Fibroblast of skin of right biceps (primary cell): ENCODE data around the gene SH3RF1.

Experiments used
- DNase-seq: peaks from one replicate; pipeline ENCODE4 v3.0.0-alpha.2; 2013

Gene SH3RF1

DNA sequence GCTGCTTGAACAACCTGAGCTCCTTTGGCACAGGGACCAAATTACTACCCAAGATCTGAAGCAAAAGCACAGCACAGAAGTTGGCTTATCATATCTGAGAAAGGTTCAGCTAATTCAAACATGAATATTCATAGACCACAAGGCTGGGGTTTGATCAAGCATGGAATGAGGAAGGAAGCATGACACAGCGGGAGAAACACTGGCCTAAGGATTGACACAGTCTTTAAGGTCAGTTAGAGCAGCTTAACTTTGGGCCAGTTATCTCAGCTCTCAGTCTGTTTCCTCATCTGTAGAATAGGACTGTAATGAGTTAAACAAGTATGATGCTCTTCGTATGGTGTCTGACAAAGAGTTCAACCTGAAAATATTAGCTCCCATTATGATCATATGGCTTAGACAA is 172.2 kb downstream of the SH3RF1 start:
- DNase-seq, result no peak

DNA sequence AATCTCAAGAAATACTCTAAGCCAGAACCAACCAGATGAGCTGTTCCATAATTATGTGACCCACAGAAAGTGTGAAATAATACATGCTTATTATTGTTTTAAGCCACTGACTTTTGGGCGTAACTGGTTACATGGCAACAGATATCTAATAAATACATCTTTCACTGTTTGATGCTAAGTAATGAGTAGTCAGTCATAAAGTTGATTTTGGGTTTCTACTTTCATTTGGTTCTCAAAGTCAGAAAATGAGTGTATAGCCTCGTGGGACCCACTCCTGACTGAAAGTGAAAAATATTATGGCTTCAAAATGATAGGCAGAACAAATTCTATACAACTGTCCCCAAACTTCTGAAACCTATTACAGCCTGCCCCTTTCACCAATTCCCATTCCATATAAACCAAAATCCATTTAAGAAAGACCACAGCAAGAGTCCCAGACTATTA is 172.7 kb downstream of the SH3RF1 start:
- DNase-seq, result no peak

DNA sequence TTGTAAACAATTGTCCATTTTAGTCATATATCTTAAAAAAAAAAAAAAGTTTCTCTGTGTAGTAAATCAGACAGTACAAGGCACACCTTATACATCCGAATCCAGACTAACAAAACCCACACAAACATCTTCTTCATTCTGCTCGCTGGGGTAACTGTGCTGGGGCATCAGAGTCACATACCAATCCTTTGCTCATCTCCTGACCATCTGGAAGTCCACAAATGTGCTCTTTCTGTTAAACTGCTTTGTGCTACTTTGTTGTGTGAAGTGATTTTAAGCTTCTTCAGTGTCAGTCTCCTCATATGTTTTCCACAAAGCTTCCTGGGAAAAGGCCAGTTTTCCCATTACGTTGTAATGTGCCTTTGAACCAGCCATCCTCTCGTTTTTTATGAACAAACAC is 174.5 kb downstream of the SH3RF1 start:
- DNase-seq, result no peak

DNA sequence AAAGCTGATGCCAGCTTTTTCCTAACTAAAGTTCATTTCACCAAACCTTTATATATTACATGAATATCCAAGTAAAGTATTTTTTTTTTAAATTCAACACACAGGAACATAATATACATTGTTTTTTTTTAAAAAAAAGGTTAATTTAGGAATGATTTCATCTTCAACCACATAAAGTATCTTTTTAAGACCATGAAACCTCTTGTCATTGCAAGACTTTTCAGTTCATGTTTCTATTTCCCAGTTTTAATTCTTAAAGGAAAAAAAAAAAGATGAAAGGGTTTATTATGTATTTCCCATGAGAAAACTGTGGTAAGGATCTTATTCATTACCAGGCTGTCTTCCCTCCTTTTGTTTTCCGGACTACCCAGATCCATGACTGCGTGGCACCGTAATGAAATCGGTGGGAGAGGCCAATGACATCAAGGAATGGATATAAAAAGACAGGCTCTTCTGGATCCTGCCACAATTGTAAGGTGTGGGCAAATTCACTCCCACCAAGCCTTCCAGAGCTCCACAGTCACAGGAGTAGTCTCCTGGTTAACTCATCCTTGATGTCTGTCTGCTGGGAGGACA is 176.0 kb downstream of the SH3RF1 start:
- no peak for DNase-seq

DNA sequence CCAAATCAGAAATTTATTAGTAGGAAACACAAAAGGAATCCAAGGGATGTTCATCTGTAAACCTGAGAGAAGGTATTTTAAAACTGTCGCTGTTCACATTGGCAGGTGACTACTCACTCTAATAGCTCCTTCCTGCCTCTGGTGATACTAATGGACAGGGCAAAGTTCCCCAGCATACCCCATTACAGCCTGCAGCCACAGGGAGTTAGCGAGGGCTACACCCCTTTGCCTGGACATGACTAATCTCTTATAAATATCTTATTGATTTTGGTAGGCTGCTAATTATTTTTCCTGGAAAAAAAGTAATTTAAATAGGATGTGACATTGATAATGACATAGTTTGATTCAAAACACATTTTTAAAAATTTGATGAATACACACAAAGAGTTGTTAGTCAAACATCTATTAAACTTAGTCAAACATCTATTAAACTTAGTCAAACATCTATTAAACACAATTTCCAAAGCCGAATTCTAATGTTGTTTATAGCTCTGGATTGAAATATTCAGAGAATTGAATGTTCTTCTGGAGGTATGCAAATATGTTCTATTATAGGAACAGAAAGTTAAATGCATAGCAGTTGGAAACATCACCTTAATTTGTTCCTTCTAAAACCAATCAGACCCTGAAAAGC is 177.8 kb downstream of the SH3RF1 start:
- DNase-seq, result no peak

DNA sequence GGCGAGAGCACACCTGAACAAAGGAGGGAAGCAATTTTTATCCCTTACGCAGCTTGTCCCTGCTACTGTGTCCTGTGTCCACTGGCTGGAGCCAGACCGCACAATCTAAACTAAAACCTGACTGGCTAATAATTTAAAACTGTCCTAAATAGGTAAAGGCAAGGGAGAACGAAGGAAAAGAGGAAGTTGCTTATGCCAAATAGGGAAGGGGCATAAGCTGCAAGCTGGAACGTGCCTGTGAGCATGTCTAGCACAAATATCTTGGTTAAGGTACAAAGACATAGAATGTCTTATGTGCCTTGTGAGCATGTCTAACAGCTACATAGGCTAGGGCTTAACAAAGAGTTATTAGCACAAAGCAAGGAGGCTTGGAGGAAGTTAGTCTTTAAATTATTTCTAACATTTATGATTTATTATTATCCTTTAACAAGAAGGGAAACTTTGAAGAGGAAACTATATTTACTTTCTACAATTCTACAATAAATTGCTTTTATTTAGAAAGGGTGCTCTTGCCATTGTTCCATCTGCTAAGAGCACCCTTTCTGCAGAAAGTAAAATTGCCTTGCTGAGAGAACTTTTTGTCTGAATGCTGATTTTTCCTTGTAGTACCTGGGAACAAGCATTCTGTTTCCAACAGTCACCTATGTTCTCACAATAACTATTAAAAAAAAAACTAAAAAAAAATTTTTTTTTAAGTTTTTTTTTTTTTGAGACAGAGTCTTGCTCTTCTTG is 180.1 kb downstream of the SH3RF1 start:
- DNase-seq, result no peak

DNA sequence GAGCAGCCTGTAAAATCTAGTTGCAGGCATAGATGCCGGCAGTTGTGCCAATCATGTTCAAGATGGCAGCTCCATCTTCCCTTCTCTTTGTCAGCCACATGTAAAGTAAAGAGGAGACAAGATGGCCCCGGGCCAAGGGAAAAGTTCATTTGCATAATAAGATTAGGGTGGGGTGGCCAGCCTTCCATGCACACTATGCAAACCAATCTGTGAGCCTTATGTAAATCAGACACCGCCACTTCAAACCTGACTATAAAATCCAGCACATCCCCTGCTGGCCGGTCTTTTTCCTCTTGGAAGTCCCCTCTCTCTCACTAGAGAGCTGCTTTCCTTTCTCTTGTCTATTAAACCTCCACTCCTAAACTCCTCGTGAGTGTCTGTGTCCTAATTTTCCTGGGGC is 181.8 kb downstream of the SH3RF1 start:
- no peak for DNase-seq

DNA sequence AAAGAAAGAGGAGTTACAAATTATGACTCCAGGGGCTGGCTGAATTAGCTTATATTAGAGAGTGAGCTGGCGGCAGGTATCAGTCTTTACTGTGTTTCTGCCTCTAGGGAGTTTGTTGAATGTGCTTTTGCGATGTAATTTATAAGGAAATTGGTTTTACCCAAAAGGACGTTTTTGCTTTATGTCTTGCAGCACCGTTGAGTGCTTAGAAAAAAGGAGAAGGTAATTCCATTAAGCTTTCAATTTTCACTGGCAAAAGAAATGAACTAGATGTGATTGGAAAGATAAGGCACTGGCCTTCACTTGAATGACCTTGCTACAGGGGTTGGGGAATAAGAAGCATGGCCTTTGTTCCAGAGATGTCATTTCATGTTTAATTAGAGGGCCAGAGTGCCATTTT is 185.8 kb downstream of the SH3RF1 start:
- no peak for DNase-seq

DNA sequence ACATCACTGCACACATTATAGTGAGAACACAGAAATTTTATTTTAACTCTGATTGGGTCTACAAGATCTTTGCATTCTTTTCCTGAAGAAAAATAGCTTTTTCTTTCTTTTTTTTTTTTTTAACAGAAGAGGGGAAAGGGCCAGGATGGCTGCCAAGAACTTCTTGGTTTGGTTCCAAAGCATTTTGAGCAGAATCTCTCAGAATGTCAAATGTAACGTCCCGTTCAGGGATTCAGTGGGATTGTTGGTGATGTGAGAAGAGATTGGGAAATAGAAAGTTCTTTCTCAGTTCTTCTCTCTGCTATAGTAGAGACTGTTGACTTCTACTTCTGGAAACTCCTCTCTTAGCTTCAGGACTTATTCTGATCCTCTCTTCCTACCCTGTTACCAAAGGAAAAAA is 189.8 kb downstream of the SH3RF1 start:
- DNase-seq, result peak; percentile 81

DNA sequence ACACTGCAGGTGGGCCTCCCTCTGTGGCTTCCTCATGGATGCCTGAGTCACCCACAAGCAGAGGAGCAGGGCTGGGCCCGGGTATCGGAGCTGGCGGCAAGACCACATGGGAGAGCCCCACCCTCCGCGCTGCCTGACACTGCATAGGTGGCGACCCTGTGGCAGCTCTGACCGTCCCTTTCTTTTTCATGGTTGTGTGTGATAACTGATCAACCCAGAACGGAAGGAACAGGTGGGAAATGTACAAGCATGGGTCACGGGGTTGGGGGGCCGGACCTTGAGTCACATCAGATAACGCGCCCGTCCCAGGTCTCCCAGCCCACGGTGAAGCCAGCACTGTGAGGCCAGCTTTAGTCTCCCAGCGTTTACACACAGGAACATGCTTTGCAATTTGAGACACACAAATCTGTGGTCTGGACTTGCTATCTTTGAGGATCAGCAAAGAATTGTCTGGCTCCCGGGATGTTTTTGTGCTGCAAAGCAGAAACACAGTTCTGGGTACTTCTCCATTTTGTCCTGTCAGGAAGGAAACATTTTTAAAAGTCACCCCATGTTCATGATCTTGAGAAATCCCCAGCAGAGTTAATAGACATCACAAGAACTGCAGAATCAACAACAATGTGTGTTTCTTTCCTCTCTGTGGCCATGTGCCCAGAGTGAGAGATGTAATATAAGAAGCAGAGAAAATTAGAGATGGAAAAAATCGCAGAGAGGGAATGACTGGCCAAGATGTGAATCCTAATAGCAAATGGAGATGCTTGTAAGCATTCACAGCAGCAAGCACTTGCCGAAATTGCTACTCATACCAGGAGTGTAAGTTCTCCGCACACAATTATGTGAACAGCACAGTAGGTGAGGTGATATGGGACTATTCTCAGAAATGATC is 190.6 kb downstream of the SH3RF1 start:
- peak; percentile 68 for DNase-seq

DNA sequence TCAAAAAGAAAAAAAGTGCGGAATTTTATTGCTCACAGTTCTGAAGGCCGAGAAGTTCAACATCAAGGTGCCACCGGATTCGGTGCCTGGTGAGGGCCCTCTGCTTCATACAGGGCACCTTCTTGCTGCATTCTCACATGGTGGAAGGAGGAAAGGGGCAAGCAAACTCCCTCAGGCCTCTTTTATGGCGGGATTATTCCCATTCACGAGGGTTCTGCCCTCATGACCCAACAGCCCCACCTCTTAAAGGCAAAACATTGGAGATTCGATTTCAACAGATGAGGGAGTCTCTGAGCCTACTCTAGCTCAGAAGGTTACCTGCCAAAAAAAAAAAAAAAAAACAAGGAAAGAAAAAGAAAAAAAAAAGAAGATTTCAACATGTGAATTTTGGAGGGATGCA is 196.6 kb downstream of the SH3RF1 start:
- no peak for DNase-seq

DNA sequence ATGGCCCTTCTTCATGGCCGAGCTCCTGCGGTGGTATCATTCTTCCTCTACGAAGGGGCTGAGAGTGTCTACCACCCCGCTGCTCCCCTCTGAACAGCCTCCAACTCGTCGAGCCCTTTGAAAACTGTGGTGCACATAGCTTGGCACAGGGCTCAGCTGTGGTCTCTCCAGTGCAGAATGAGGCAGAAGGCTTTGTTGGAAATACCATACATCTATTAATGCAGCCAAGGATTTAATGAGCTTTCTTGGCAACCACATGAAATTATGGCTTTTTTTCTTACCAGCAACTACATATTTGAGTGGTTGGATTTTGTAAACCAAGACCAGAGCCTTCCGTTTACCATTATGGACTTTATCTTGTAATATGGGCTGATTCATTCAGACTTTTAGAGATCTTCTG is 199.0 kb downstream of the SH3RF1 start:
- no peak for DNase-seq

DNA sequence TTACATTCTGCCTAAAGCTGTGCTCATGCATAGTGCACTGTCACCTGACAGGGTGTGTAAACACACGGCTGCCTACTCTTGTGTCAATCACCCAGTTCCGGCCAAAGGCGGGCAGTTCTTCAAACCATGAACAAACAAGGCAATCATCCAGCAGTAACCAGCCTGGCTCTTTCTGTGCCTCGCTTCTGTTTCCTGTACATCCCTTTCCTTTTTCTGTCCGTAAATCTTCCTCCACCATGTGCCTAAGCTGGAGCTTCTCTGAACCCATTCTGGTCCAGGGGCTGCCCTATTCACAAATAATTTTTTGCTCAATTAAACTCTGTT is 199.9 kb downstream of the SH3RF1 start:
- no peak for DNase-seq

DNA sequence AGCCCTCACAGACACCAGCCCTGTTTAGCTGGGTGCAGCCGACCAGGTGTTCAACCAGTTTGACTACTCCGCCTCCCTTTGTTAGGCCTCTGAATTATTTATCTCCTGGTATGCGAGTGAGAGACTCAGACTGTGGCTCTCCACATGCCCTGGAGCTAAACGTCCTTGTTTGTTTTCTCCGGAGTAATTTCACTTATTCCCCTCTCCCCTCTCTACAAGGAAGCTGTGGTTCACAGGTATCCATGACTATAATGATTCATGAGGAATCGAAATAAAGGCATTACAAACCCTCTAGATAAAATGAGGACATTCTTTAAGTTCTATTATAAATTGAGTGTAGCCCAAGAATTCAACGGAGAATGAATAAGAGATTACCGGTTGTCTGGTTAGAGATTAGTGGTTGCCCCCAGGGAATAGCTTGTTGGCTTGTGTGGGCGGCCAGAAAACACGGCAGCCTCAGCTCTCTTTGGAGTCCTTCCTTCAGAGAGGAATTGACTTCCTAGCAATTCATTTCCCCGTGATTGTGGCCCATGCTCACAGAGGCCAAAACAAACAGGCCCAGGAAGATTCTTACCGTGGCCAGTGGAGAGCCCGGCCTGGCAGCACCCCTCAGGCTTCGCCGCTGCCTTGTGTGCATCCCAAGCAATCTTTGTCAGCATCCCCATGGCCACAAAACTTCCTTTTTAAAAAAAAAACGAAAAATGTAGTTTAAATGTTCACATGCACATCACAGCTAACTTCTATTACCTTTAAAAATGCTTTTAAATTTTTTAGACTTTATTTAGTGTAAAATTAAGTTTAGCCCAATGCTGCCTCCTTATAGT is 200.5 kb downstream of the SH3RF1 start:
- peak; percentile 97 for DNase-seq

DNA sequence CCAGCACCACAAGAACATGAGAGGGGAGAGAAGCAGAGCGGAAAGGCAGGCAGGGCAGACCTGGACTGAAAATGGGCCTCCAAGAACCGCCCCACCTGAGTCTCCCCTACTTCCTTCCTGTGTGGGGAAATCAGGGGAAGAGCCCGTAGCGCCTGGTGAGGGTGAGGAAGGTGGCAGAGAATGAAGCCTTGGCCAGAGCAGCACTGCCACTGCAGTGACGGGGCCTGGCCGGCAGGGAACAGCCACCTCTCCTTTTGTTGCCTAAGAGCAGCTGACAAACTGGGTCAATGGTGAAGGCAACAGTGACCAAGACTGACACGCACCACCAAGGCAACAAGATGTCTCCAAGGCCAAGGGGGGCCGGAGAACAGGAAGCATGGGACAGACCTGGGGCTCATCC is 202.3 kb downstream of the SH3RF1 start:
- no peak for DNase-seq

DNA sequence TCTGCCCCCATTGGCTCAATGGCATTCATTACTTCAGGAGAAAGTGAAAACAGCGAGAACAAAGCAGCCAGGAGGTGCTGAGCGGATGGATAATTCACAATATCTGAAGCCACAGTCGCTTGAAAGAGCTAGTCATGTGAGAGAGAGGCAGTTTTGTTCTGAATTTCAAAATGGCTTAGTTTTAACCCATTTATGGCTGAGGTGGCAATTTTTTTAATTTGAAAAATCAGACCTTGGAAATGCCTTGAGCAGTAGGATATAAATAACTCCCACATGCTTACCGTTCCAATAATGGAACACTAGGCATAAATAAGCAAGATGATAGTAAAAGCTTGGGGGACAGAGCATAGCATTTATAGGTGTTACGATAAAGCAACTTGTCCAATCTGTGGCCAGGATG is 203.8 kb downstream of the SH3RF1 start:
- DNase-seq, result no peak

DNA sequence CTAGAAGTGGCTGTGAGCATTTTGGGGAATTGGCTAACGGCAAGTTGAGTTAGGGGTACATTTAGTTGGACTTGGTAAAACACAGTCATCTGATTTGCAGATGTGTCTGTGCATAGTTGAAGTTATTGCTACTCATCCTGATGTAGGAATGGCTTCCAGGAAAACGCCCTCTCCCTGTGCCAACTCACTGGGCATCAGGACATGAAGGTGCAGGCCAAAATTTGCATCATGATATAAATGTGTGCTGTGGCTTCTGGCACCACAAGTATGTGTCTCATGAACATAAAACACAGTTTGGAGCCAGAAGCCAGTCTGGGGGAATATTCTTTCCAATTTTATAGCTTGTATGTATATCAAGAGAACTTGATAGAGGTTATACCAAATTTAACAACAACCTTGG is 206.5 kb downstream of the SH3RF1 start:
- no peak for DNase-seq

DNA sequence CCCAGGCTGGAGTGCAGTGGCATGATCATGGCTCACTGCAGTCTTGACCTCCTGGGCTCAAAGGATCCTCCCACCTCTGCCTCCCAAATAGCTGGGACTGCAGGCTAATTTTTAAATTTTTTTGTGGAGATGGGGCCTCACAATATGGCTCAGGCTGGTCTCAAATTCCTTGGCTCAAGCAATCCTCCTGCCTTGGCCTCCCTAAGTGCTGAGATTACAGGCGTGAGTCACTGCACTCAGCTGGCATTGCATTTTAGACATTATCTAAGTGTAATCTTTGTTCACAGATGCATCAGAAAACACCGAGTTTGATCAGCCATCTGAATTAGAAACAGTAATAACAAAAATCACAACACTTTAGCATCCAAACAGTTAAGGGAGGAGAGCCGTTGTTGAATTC is 207.3 kb downstream of the SH3RF1 start:
- DNase-seq, result no peak

DNA sequence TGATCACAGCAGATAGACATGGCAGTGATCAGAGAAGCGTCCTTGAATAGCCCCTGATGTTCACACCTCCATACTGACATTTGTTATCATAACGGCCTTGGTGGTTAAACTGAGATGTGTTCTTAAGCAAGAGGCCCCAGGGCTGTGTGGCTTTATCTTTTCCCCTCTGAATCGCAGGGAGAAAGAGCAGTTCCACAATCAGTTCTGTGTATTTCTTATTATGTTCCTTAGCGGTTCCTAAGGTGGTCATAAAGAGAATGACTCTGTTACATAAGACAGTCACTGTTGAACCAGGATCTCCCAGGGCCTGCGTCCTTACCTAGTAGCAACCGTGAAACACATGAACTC is 207.9 kb downstream of the SH3RF1 start:
- DNase-seq, result no peak

DNA sequence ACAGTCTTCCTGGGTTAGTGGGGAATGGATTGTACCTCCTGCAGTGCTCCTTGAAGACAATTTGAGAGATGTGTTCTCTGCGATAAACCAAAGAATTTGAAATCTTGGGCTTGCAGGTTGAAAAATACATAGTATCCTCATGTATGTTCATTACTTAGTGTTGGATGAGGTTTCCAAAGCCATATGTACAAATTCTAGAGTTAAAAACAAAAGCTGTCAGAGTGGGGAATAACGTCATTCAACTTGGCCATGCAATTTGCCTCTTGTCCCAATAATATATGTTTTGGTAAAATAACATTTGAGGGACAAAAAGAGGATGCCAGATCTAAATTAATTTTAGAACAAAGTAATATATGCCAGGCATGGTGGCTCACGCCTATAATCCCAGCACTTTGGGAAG is 209.4 kb downstream of the SH3RF1 start:
- no peak for DNase-seq

DNA sequence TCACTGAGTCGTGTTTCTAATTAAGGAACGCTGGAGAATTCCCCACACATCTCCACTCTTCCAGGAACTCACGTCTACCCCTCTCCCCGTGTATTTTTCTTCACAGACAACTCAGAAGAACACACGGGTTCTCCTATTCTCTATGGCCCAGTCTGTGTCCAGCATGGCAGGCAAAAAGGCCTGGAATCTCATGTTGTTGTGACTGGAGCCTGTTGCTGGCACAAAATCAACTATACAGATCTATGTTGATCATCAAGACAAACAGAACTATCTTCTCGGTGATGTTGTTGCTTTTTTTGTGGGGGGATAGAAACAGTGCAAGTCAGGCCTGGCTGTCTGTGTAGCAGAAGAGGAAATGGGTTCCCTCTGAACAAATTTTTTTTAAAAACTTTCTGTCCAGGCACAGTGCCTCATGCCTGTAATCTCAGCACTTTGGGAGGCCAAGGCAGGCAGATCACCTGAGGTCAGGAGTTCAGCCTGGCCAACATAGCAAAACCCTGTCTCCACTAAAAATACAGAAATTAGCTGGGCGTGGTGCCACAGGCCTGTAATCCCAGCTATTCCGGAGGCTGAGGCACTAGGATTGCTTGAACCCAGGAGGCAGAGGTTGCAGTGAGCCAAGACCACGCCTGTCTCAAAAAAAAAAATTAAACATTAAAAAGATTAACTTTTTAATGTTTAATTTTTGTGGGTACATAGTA is 210.2 kb downstream of the SH3RF1 start:
- DNase-seq, result peak; percentile 34
